GF-D8 (cell line): ENCODE data around the gene TBL1X.
"Not testable (repeated sequence)": the region's sequence is repeated elsewhere in the genome, so short reads cannot be mapped to it uniquely, and the experiment has no call there.

Experiments
- DNase-seq: peaks from one replicate; lab custom pipeline; 2025; lab: John Stamatoyannopoulos, UW

The TBL1X gene

GRCh38 chrX:9536156-9536555 lies 71.3 kb downstream of the TBL1X start:
- DNase-seq, result not testable (repeated sequence)

DNA sequence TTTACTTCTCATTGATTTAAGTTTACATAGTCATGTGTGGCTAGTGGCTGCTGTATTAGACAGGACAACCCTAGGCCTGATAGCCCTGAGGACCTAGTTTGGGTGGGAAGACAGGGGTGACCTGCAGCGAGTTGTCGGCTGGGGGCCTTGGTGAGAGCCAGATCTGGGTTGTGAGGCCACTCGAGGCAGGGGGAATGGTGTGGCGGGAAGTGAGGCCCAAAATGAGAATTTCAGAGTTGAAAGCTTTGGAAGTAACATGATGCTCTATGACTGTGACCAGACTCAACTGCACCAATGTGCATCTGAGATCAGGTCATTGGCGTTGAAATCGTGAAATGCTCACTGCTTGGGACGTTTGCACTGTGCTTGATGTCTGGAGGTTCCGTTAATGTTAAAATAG lies 72.9 kb downstream of the TBL1X start:
- DNase-seq, result no peak

GRCh38 chrX:9538544-9539045 lies 73.7 kb downstream of the TBL1X start:
- peak; percentile 64 for DNase-seq

GRCh38 chrX:9539605-9540387 lies 74.9 kb downstream of the TBL1X start:
- no peak for DNase-seq

- no peak for DNase-seq
Observed at GRCh38 chrX:9542106-9542760, 77.4 kb downstream of the TBL1X start.

DNA sequence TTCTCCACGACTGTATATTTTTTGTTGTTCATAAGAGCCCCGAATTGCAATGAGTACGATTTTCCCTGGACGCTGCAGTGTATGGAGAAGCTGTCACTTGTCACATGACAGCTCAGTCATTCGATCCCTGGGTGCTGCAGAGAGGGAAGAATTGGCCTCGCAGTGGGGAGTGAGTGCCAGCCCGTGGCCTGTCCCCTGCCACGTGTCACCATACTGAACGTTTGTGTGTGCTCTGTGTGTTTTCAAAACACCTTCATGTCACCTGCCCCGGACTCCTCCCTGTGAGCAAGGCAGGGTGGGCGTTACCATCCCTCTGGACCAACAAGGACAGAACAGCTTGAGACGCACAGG lies 77.9 kb downstream of the TBL1X start:
- no peak for DNase-seq

GRCh38 chrX:9555354-9555753 lies 90.5 kb downstream of the TBL1X start:
- DNase-seq, result peak; percentile 43

GRCh38 chrX:9557091-9557490 lies 92.2 kb downstream of the TBL1X start:
- DNase-seq, result no peak

DNA sequence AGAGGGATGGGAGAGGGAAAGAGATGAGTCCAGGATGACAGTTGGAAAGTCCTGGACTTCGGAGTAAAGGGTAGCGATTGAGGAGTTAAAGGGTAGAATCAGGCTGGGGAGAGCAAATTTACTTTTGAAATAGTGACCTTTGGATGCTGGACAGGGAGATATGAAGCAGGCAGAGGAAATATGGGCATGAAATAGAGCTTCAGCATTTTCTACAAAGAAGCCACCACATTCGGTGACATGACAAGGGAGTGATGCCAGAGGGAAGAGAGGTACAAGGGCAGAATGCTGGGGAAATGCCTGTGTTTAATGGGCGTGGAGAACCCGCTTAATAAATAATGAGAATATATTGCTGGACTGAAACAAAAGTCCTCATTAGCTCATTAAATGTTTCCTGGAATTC lies 92.7 kb downstream of the TBL1X start:
- no peak for DNase-seq

DNA sequence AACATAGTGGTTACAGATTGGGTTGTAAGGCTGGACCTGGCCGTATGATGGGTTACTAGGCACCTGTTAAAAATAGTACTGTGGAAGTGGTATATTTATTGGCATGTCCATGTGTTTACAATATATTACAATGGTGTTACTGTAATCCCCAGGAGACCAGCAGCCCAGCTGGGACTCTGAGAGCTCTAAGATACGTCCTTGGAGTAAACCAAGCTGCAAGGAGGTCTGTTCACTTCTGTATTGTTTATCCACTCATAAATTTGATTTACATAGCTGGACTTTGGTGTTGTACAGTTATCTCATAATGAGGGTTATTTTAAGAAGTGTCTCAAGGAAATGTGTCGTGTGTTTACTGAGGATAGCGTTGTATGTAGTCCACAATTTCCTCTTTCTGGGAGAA lies 93.8 kb downstream of the TBL1X start:
- no peak for DNase-seq

- no peak for DNase-seq
Observed at GRCh38 chrX:9560219-9560618, 95.4 kb downstream of the TBL1X start.

DNA sequence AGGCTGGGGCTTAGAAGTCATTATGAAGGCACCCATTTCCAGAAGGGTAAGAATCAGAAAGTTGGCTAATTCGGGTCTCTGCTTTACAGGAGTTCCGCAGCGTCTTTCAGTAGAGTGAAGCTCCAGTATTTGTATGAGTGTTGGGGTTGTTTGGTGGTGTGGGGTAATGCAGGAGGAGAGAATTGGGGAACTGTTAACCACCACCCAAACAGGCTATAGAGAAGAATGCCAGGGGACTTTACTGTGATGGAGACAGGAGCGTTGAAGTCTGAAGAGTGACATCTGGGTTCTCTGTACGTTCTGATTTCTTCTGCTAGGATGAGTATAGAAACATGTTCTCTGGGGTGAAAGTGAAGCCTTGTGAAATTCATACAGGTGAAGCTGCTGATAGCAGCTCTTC lies 96.3 kb downstream of the TBL1X start:
- no peak for DNase-seq

GRCh38 chrX:9562851-9563250 lies 98.0 kb downstream of the TBL1X start:
- DNase-seq, result no peak

- no peak for DNase-seq
Observed at GRCh38 chrX:9566150-9566621, 101.3 kb downstream of the TBL1X start.

DNA sequence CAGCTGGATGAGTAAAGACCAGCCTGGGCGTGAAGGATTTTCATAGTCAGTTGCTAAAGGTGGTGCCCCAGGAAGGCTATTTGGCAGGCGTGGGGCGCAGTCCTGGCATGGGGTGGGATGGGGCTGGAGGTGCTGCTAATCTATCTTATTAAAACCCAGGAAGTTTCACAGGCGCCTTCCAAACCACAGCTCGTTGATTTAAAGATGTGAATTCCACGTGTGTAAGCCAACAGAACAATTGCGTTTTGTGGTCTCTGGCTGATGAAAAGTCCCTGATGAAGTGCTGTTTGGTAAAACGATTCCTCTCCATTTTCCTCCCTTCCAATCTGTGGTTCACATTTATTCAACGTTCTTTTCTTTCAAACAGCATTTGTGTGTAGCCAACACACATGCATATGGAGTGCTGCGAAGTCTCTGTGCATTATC lies 105.0 kb downstream of the TBL1X start:
- DNase-seq, result peak; percentile 17

GRCh38 chrX:9573282-9574106 lies 108.6 kb downstream of the TBL1X start:
- no peak for DNase-seq

DNA sequence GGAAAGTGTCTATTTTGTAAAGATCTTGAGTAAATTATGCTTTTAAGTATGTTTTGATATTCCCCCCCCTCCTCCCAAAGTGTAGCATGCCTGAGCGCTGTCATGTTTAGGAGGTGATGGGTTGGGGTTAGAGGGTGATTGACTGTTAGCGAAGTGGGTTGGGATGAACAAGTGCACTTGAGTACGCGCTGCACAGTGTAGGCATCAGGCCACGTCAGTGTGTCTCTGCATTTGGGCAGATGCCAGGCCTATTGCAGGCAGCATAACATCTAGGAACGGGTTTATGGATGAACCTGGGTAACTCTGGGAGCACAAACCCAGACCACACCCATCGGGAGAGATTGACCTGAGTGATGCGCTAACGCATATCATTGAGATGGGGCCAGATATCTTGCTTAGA lies 111.2 kb downstream of the TBL1X start:
- no peak for DNase-seq

DNA sequence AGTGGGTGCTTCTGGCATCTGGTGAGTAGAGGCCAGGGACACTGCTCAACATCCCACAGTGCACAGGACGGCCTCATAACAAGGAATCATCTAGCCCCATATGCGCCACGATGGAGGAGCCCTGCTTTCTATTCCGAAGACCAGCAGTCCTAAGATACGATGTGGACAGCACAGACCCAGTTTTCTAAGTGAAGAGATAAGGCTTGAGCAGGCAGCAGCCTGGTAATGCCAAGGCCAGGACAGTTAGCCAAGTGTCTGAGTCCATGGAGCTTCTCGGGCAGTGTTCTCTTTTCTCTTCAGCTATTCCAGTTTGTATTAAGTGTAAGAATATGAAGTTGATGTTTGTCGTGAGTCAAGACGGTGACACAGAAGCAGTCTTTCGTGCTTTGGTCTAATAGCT lies 112.7 kb downstream of the TBL1X start:
- DNase-seq, result no peak

- DNase-seq, result no peak
Observed at GRCh38 chrX:9578083-9578779, 113.4 kb downstream of the TBL1X start.

- no peak for DNase-seq
Observed at GRCh38 chrX:9581771-9582385, 117.0 kb downstream of the TBL1X start.

DNA sequence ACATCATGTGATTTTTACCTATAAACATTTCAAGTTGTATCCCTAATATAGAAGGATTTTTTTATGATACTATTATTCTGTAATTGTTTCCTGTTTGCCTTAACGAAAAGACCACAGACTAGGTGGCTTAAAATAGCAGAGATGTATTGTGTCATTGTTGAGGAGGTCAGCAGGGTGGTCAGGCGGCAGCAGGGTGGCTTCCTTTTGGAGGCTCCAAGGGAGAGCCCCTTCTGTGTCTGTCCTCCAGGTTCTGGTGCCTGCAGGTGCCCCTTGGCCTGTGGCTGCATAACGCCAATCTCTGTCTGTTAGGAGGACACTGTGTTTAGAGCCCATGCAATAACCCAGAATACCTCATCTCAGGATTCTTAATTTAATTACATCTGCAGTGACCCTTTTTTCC lies 118.1 kb downstream of the TBL1X start:
- DNase-seq, result no peak

GRCh38 chrX:9586992-9587392 lies 122.1 kb downstream of the TBL1X start:
- no peak for DNase-seq
